ENCODE results near the gene SPTB.

Gene SPTB

GRCh38 chr14:64755781-64756221, 123.9 kb downstream of the SPTB start:
- TF ChIP-seq, protein P1, sequence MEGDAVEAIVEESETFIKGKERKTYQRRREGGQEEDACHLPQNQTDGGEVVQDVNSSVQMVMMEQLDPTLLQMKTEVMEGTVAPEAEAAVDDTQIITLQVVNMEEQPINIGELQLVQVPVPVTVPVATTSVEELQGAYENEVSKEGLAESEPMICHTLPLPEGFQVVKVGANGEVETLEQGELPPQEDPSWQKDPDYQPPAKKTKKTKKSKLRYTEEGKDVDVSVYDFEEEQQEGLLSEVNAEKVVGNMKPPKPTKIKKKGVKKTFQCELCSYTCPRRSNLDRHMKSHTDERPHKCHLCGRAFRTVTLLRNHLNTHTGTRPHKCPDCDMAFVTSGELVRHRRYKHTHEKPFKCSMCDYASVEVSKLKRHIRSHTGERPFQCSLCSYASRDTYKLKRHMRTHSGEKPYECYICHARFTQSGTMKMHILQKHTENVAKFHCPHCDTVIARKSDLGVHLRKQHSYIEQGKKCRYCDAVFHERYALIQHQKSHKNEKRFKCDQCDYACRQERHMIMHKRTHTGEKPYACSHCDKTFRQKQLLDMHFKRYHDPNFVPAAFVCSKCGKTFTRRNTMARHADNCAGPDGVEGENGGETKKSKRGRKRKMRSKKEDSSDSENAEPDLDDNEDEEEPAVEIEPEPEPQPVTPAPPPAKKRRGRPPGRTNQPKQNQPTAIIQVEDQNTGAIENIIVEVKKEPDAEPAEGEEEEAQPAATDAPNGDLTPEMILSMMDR (conservative IDR thresholded peaks at IDR 0.05; ENCODE audit: low read depth, low read length), result no peak
- no peak for DNase-seq (ENCODE audit: low read depth)
- H3K4me3 ChIP-seq (ENCODE audit: low read length), result no peak overlapping the region

GRCh38 chr14:64754685-64755084, 125.0 kb downstream of the SPTB start:
- H3K4me3 ChIP-seq (ENCODE audit: low read length), result no peak overlapping the region
- no peak for DNase-seq (ENCODE audit: low read depth)

GRCh38 chr14:64753999-64754398, 125.7 kb downstream of the SPTB start:
- TF ChIP-seq, protein P1 (conservative IDR thresholded peaks at IDR 0.05; ENCODE audit: low read depth, low read length), result no peak
- DNase-seq (ENCODE audit: low read depth), result no peak

More at GRCh38 chr14:64754685-64755084, 125.0 kb downstream of the SPTB start:
- TF ChIP-seq, protein P1 (conservative IDR thresholded peaks at IDR 0.05; ENCODE audit: low read depth, low read length), result no peak

DNA sequence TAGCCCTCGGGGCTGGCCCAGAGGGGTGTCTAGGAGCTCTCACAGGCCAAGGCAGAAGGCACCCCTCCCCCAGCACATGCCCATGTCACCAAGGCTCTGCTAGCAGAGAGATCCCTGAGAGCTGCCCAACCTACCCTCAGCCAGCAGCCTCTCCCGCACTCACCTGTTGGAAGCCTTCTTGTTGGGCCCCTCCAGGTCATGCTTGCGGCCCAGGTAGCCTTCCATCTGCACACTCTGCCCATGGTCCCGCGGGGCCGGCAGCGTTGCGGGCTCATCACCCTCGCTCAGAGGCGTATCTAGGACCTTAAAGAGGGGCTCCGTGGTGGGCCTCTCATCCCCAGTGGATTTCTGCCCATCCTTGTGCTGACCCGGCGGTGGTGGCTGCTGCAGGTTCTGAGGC, 126.3 kb downstream of the SPTB start:
- DNase-seq (ENCODE audit: low read depth), result no peak
- H3K4me3 ChIP-seq (ENCODE audit: low read length), result no peak overlapping the region
- TF ChIP-seq, protein P1 (conservative IDR thresholded peaks at IDR 0.05; ENCODE audit: low read depth, low read length), result no peak

More at GRCh38 chr14:64753999-64754398, 125.7 kb downstream of the SPTB start:
- no peak overlapping the region for H3K4me3 ChIP-seq (ENCODE audit: low read length)

DNA sequence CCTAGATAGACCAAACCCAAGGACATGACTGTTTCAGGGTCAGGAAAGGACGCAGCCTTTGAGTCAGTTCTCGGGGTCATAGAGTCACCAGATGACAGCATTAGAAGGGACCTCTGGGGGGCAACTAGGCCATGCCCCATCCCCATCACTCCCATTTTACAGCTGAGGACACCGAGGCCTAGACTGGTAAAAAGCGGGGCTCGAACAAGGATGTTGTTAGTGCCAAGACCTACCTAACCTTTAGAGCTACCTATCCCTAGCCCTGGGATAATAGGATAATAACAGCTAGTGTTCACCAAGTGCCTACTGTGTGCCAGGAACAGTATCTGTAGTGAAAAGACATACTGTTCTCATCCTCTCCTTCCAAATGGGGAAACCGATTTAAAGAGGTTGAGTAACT, 126.8 kb downstream of the SPTB start:
- no peak for DNase-seq (ENCODE audit: low read depth)
- TF ChIP-seq, protein P1 (conservative IDR thresholded peaks at IDR 0.05; ENCODE audit: low read depth, low read length), result no peak
- H3K4me3 ChIP-seq (ENCODE audit: low read length), result no peak overlapping the region

DNA sequence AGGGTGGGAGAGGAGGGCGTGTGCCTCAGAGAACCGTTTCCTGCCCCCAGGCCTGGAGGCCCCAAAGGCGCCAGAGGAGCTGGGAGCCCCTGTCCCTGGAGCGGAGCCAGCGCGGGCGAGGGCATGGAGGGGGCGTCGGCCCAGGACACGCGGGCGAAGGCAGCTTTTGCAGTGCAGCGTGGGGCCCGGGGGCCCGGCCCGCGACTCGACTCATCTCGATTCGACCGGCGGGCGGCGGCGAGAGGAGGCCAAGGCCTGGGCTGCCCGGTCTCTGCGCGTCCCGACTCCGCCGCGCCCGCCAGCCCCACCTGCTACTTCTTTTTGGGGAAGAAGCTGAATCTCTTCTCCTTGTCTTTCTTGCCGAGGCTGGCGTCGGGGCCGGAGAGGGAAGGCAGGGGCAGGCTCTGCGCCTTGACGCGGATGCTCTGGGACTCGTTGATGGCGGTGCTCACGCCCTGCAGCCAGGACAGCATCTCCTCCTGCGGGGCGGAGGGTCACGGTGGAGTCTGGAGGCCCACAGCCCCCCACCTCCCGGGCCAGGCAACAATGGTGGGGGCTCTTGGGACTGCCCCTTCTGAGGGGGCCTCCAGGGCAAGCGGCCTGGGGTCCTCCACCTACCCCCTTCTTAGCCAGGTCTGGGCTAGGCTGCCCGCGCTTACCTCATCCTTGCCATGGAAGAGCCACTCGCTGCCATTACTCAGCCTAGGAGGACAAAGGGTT, 130.6 kb downstream of the SPTB start:
- no peak overlapping the region for H3K4me3 ChIP-seq (ENCODE audit: low read length)
- DNase-seq (ENCODE audit: low read depth), result no peak
- TF ChIP-seq, protein P1 (conservative IDR thresholded peaks at IDR 0.05; ENCODE audit: low read depth, low read length), result no peak

DNA sequence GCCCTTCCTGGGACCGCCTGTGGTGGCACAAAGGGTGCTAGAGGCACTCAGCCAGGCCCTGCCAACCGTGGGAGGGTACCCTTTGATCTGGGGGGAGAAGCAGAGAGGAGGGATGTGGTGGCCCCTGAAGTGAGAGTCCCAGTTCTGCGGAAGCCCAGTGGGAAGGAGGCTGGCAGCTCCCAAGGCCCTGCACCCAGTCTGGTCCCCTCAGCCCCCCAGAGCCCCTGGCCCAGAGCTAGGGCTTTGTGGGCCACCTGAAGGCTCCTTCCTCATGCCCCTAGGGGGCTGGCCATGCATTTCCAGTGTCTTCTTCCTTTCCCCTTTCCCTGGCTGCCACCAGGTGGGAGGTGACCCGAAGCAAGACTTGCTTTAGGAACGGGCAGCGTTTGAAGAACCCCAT, 131.2 kb downstream of the SPTB start:
- no peak for DNase-seq (ENCODE audit: low read depth)
- TF ChIP-seq, protein P1 (conservative IDR thresholded peaks at IDR 0.05; ENCODE audit: low read depth, low read length), result no peak
- H3K4me3 ChIP-seq (ENCODE audit: low read length), result no peak overlapping the region

Measured in retinal pigment epithelial cell (primary cell).